GM19328 (cell line): Measurements from ENCODE around the gene NT5C2.
"Not testable (repeated sequence)": the region's sequence is repeated elsewhere in the genome, so short reads cannot be mapped to it uniquely, and the experiment has no call there.

Experiments
- ATAC-seq: cut with Tn5 transposase; IDR thresholded peaks from one replicate; pipeline ENCODE4 v1.9.1; 2021; ENCODE audit warnings: mild to moderate bottlenecking, moderate library complexity; ENCODE audit not compliant: unreplicated experiment

The NT5C2 gene

DNA sequence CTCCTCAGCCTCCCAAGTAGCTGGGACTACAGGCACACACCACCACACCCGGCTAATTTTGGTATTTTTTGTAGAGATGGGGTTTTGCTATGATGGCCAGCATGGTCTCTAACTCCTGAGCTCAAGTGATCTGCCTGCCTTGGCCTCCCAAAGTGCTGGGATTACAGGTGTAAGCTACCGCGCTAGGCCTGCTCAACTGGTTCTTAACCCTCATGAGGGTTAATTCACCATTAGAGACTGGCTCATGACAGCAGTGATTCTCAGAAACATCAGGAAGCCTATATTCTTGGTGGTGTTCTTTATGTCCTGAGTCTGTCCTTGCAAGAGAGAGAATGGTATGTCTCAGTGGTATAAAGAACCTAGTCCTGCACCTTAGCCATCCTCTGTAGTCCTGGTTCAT is 10.4 kb upstream of the NT5C2 start:
- no peak for ATAC-seq

GRCh38 chr10:103202319-103202718 is 9.2 kb upstream of the NT5C2 start:
- no peak for ATAC-seq

DNA sequence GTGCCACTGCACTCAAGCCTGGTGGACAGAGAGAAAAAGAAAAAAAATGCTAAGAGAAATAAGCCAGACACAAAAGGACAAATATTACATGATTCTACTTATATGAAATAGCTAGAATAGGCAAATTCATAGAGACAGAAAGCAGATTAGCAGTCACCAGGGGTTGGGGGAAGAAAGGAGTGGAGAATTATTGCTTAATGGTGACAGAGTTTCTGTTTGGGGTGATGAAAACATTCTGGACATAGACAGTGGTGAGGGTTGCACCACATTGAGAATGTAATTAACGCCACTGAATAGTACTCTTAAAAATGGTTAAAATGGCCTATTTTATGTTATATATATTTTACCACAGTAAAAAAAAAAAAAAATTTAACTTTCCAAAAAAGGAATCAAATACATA is 6.4 kb upstream of the NT5C2 start:
- no peak for ATAC-seq

- ATAC-seq = no peak
Observed at GRCh38 chr10:103198648-103199047, 5.6 kb upstream of the NT5C2 start.

GRCh38 chr10:103197903-103198302 is 4.8 kb upstream of the NT5C2 start:
- ATAC-seq = no peak

- no peak for ATAC-seq
Observed at GRCh38 chr10:103197174-103197573, 4.1 kb upstream of the NT5C2 start.

DNA sequence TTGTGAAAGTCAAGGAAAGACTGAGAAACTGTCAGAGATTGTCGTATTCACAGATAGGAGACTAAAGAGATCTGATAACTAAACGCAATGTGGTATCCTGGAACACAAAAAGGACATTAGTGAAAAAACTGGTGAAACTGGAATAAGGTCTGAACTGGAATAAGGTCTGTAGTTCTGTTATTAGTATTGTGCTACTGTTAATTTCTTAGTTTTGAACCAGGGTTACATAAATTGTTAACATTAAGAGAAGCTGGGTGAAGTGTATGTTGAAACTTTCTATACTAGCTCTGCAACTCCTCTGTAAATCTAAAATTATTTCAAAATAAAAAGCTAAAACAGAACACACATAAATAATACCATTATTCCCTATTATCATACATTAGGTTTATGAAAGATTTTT is 3.4 kb upstream of the NT5C2 start:
- no peak for ATAC-seq

DNA sequence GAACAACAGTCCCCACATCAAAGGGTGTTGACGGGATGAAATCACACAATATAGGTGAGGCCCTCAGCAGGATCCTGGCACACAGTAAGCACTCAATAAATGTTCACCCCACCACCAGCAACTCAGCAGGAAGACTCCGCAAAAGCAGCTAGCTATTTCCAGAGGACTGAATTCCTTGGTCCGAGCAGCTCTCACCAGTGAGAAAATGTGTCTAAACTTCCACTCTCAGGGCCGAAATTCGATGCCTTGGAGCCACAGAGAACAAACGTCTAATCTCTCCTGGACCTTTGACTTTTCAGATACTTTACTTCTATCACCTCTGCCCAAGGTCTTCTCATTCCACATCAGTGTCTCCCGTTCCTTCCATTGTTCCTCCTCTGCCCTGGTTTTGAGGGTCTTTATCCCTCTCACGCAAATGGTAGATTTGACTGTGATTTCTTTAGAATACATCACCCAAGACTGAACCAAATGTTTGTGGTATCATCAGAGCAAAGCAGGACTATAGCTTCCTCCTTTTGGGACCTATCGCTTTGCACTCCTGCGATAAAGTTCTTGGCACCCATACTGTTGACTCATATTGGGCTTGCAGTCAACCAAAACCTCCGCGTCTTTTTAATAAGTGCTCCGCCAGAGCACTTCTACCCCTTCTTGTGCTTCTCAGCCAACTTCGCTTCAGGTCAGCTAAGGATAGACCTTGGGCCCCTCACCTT is 903 bp upstream of the NT5C2 start:
- ATAC-seq = no peak

GRCh38 chr10:103192451-103193106 is 493 bp downstream of the NT5C2 start:
- ATAC-seq = peak; percentile 45

DNA sequence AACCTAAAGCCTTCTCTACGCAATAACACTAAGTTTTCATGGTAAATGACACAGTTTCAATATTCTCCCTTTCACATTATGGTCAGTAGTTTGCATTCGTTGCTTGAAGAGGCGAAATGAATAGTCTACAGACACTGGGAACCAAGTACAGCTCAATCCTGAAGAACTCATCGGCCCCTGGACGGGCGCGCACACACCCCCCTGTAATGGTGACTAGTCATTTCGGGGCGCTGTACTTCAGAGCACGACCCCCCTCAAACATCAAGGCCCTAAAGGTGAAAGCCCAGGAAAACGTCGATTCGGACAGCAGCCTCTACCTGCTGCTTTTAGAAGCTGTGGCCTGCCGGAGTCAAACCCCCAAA is 1.0 kb downstream of the NT5C2 start:
- no peak for ATAC-seq

GRCh38 chr10:103191198-103191597 is 1.9 kb downstream of the NT5C2 start:
- not testable (repeated sequence) for ATAC-seq

GRCh38 chr10:103188853-103189252 is 4.2 kb downstream of the NT5C2 start:
- no peak for ATAC-seq

DNA sequence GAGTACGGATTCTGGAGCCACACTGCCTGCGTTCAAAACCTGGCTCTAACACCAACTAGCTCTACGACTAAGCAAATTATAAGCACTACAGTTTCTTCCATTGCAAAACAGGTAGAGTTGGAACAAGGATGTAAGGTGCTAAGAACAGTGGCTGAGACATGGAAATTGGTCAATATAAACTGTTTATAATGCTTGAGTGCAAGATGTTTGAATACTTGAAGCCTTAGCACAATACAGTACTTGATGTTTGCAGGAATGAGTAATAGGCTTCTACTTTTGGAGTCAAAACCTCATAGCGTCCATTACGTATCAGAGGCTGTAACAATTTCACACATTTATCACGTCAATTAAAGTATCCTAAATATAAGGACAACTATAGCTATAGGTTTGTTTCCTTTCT is 6.9 kb downstream of the NT5C2 start:
- ATAC-seq = no peak

DNA sequence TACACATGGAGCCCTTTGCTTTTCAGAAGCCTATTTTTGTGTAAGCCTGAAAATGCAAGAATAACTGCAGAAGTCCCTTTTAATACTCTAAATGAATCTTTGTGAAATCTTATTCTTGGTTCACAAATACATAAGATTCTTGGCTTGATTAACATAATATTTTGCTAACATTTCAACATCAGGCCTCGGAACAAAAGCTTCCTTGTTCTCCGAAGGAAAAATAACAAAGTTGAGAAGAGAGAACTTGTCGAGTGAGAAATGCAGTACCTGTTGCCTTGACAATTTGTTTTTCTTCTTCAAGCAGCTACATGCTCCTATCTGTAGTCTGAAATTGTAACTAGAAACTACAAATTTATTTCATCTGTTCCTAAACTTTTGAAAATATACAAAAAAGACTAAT is 8.5 kb downstream of the NT5C2 start:
- no peak for ATAC-seq

DNA sequence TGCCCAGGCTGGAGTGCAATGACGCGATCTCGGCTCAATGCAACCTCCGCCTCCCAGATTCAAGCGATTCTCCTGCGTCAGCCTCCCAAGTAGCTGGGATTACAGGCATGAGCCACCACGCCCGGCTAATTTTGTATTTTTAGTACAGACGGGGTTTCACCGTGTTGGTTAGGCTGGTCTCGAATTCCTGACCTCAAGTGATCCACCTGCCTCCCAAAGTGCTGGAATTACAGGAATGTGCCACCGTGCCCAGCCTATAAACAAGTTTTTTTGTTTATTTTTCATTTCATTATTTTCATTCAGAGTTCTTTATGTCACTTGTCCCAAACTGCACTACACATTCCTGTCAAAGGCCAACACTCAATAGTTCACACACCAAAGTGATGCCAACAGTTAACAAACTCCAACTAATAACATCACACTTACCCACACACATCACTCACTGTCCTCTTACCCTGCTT is 9.1 kb downstream of the NT5C2 start:
- ATAC-seq = not testable (repeated sequence)

- no peak for ATAC-seq
Observed at GRCh38 chr10:103181244-103181643, 11.8 kb downstream of the NT5C2 start.

- ATAC-seq = no peak
Observed at GRCh38 chr10:103180491-103180890, 12.6 kb downstream of the NT5C2 start.

DNA sequence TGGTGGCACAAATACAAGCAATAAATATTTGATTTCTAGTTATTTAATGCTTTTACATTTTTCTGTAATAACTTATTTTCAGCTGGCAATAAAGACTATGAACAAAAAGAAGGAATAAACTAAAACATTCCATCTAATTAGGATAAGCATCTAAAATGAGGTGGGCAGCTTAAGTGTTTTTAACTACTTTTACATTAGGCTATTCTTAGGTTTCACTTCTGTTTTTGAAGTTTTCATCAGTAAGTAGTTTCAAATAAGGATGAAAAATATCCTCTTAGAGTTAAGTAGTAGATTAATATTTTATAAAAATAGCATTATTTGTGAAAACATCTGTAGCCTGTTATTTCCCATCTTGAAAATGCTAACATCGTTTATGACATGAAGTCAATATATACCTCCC is 15.9 kb downstream of the NT5C2 start:
- no peak for ATAC-seq

DNA sequence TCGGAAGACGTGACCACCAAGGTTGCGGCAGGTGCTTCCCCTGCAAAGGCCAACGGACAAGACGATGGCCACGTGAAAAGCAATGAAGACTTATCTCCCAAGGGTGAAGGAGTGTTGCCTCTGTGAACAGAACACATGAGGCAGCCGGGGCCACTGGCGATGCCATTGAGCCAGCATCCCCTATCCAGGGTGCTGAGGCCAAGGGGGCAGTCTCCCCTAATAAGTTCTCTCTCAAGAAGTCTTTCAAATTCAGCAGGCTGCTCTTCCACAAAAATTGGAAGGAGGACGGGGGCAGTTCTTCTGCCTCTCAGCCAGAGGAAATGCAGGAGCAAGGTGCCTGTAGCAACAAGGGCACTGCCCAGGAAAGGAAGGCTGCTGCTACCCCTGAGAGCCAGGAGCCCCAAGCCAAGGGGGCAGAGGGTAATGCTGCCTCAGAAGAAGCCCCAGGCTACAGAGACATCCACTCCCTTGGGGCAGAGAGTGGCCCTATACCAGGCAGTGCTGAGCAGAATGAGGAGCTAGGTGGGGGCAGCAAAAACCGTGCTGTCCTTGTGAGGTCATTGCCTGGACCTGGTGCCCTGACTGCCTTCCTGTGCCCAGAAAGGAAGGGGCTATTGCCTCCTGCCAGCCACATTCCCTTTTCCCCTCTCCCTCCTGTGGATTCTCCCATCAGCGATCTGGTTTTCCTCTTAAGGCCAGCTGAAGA is 17.3 kb downstream of the NT5C2 start:
- ATAC-seq = no peak

GRCh38 chr10:103174324-103174723 is 18.7 kb downstream of the NT5C2 start:
- ATAC-seq = not testable (repeated sequence)

DNA sequence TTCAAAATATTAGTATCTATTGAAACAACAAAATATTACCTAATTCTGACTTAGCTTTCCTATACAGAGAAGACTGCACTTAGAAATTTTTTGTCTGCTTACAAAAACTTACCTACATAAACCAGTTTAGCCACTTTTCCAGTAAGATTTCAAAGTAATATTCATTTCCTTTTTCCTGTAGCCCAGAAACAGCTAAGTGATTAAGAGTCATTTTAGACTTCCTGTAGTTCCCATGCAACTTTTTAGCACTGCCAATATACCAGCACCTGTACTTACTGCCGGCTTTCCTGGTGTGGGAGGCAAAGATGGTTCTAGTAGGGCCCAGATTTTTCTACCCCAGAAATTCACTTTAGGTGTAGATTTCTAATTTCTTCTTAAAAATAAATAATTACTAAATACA is 21.8 kb downstream of the NT5C2 start:
- no peak for ATAC-seq

DNA sequence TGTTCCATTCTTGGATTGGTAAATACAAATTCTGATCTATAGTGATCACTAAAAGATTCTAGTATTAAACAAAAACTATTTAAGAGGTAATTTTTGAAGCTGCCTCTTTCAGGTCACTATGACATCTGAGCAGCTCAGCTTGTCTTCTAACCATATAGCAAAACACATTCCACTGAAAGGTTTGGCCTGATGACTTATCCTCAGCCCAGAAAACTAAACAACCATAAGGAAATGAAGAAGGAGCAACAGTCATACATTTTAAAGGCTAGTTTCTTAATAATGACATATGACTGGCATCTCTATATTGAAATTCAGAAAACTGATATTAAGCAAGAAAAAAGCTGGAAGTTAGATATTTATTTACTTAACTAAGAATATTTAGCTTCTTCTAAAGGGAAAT is 24.6 kb downstream of the NT5C2 start:
- no peak for ATAC-seq
